VCaP (cell line): ENCODE results near the gene ARHGEF10L.

Source experiments
- H3K27ac ChIP-seq: fragments of 450-650 bp; 2 replicates; pipeline ENCODE4 v1.5.1; 2017
- TF ChIP-seq, protein P1 (sequence below): fragments of 450-650 bp; conservative IDR thresholded peaks from 2 replicates; pipeline ENCODE4 v1.5.1; 2017; ENCODE audit warnings: mild to moderate bottlenecking, moderate library complexity

ARHGEF10L gene

GRCh38 chr1:17507915-17508314, 31.6 kb upstream of the ARHGEF10L start:
- no peak overlapping the region for H3K27ac ChIP-seq
- TF ChIP-seq, protein P1, sequence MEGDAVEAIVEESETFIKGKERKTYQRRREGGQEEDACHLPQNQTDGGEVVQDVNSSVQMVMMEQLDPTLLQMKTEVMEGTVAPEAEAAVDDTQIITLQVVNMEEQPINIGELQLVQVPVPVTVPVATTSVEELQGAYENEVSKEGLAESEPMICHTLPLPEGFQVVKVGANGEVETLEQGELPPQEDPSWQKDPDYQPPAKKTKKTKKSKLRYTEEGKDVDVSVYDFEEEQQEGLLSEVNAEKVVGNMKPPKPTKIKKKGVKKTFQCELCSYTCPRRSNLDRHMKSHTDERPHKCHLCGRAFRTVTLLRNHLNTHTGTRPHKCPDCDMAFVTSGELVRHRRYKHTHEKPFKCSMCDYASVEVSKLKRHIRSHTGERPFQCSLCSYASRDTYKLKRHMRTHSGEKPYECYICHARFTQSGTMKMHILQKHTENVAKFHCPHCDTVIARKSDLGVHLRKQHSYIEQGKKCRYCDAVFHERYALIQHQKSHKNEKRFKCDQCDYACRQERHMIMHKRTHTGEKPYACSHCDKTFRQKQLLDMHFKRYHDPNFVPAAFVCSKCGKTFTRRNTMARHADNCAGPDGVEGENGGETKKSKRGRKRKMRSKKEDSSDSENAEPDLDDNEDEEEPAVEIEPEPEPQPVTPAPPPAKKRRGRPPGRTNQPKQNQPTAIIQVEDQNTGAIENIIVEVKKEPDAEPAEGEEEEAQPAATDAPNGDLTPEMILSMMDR, result no peak; the same call in 1 of the 2 replicates

- TF ChIP-seq, protein P1, result no peak
- no peak overlapping the region for H3K27ac ChIP-seq
These were observed 30.1 kb upstream of the ARHGEF10L start for GRCh38 chr1:17509363-17509762.

- TF ChIP-seq, protein P1, result no peak
- no peak overlapping the region for H3K27ac ChIP-seq
These were observed 29.4 kb upstream of the ARHGEF10L start for GRCh38 chr1:17510138-17510537.

DNA sequence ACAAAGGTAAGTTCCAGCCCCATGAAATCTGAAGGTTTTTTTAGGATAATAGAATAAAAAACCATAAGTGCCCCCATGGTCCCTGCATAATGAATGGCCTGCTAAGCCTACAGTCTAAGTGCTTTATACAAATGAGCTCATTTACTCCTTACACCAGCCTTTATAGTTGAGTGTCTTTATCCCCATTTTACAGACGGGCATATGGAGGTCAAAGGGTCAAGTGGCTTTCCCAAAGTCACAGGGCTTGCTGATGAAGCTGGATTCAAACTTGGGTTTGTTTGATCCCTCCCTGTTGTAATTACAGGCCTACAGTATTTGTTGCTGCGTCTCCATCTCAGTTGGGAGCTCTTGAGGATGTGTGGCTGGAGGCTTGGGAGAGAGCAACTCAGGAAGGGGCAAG, 28.3 kb upstream of the ARHGEF10L start:
- TF ChIP-seq, protein P1, result no peak
- no peak overlapping the region for H3K27ac ChIP-seq

DNA sequence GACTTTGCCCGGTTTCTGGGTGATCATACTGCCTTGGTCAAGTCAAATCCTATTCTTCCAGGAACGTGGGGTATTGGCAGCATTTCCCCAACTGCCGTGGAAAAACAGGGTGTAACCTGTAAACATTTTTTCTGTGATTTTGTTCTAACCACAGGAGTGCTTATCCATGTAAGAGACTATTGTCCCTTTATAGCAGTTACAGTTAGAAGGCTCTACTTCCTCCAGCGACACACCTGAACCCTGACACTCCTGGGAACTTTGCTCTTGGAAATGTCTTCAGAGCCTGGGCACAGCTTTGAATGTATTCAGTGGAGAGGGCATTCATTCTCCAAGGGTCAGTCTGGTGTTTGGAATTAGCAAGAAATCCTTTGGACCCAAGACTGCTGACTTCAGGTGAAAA, 26.4 kb upstream of the ARHGEF10L start:
- TF ChIP-seq, protein P1, result no peak

DNA sequence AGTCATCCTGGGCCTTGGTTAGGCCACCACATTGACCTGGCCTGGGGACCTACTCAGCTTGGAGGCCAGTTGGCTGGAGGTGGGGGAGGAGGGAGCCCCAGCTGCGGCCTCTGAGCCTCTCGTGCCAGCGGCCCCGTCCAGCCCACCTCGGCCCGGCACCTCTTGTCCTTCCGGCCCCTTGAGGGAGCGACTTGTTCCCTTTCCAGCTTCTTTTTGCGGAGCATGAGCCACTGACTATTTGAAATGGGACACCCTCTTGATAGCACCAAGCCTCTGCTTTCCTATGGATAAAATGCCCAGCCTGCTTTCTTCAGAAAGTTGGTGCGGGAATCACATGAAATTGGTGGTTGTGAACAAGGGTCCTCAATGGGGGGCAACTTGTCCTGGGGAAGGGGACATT, 24.7 kb upstream of the ARHGEF10L start:
- TF ChIP-seq, protein P1, result no peak
- H3K27ac ChIP-seq, result no peak overlapping the region

More for the DNA sequence above, 26.4 kb upstream of the ARHGEF10L start:
- H3K27ac ChIP-seq, result no peak overlapping the region

GRCh38 chr1:17515902-17516301, 23.6 kb upstream of the ARHGEF10L start:
- H3K27ac ChIP-seq, result no peak overlapping the region
- TF ChIP-seq, protein P1, result no peak
